ENCODE results near the gene CA10.
A peak's percentile ranks its signal among the peaks of the same experiment; 100 is the strongest.

The CA10 gene

GRCh38 chr17:52047086-52047485 is 111.4 kb downstream of the CA10 start:
- no peak for DNase-seq (ENCODE audit: low read depth)

GRCh38 chr17:52041123-52041617 is 117.3 kb downstream of the CA10 start:
- DNase-seq (ENCODE audit: low read depth): no peak

- no peak for DNase-seq (ENCODE audit: low read depth)
Measured at GRCh38 chr17:52036416-52036815, 122.1 kb downstream of the CA10 start.

GRCh38 chr17:52035336-52035915 is 123.1 kb downstream of the CA10 start:
- DNase-seq (ENCODE audit: low read depth): no peak

- DNase-seq (ENCODE audit: low read depth): no peak
Measured at GRCh38 chr17:52032454-52032853, 126.1 kb downstream of the CA10 start.

- DNase-seq (ENCODE audit: low read depth): no peak
Measured at GRCh38 chr17:52030052-52030451, 128.5 kb downstream of the CA10 start.

GRCh38 chr17:52027620-52028295 is 130.8 kb downstream of the CA10 start:
- peak; percentile 89 for DNase-seq (ENCODE audit: low read depth)

GRCh38 chr17:52027081-52027480 is 131.4 kb downstream of the CA10 start:
- DNase-seq (ENCODE audit: low read depth): peak; percentile 33

GRCh38 chr17:52026075-52026474 is 132.4 kb downstream of the CA10 start:
- DNase-seq (ENCODE audit: low read depth): no peak

- DNase-seq (ENCODE audit: low read depth): peak; percentile 50
Measured at GRCh38 chr17:52025236-52025635, 133.3 kb downstream of the CA10 start.

GRCh38 chr17:52024300-52024870 is 134.1 kb downstream of the CA10 start:
- DNase-seq (ENCODE audit: low read depth): no peak

- no peak for DNase-seq (ENCODE audit: low read depth)
Measured at GRCh38 chr17:52011064-52011463, 147.4 kb downstream of the CA10 start.

GRCh38 chr17:51999654-52000053 is 158.9 kb downstream of the CA10 start:
- no peak for DNase-seq (ENCODE audit: low read depth)

GRCh38 chr17:51997723-51998122 is 160.8 kb downstream of the CA10 start:
- no peak for DNase-seq (ENCODE audit: low read depth)

GRCh38 chr17:51995797-51996403 is 162.6 kb downstream of the CA10 start:
- DNase-seq (ENCODE audit: low read depth): peak; percentile 64

GRCh38 chr17:51992864-51993416 is 165.6 kb downstream of the CA10 start:
- no peak for DNase-seq (ENCODE audit: low read depth)

- DNase-seq (ENCODE audit: low read depth): no peak
Measured at GRCh38 chr17:51971121-51971520, 187.4 kb downstream of the CA10 start.

GRCh38 chr17:51961689-51962088 is 196.8 kb downstream of the CA10 start:
- no peak for DNase-seq (ENCODE audit: low read depth)

- DNase-seq (ENCODE audit: low read depth): no peak
Measured at GRCh38 chr17:51957786-51958185, 200.7 kb downstream of the CA10 start.

GRCh38 chr17:51955245-51955644 is 203.3 kb downstream of the CA10 start:
- DNase-seq (ENCODE audit: low read depth): no peak

GRCh38 chr17:51954232-51954765 is 204.2 kb downstream of the CA10 start:
- no peak for DNase-seq (ENCODE audit: low read depth)

- DNase-seq (ENCODE audit: low read depth): no peak
Measured at GRCh38 chr17:51951741-51952140, 206.8 kb downstream of the CA10 start.
